Activated CD4-positive, CD25-positive, alpha-beta regulatory T cell treated with anti-CD3 and anti-CD28 coated beads, Interleukin-2, amount 50 U/mL, for 16 hours (primary cell): ENCODE results near the gene TMEM130.
A peak's percentile ranks its signal among the peaks of the same experiment; 100 is the strongest.

ENCODE experiments used
- DNase-seq: peaks from one replicate; pipeline ENCODE4 v3.0.0-alpha.2; 2020; ENCODE audit warnings: low read depth, low spot score

The TMEM130 gene

GRCh38 chr7:98841179-98841997, 28.4 kb downstream of the TMEM130 start:
- peak; percentile 54 for DNase-seq

GRCh38 chr7:98840722-98841121, 29.1 kb downstream of the TMEM130 start:
- no peak for DNase-seq

GRCh38 chr7:98840096-98840495, 29.7 kb downstream of the TMEM130 start:
- no peak for DNase-seq

- no peak for DNase-seq
Observed at GRCh38 chr7:98837630-98837972, 32.2 kb downstream of the TMEM130 start.

- DNase-seq: no peak
Observed at GRCh38 chr7:98836811-98837629, 32.8 kb downstream of the TMEM130 start.

- DNase-seq: no peak
Observed at GRCh38 chr7:98834949-98835348, 34.9 kb downstream of the TMEM130 start.

GRCh38 chr7:98833022-98833421, 36.8 kb downstream of the TMEM130 start:
- DNase-seq: no peak

GRCh38 chr7:98831641-98832221, 38.1 kb downstream of the TMEM130 start:
- DNase-seq: no peak

GRCh38 chr7:98830972-98831548, 38.8 kb downstream of the TMEM130 start:
- no peak for DNase-seq

GRCh38 chr7:98828368-98828767, 41.4 kb downstream of the TMEM130 start:
- DNase-seq: no peak

- no peak for DNase-seq
Observed at GRCh38 chr7:98827258-98827657, 42.6 kb downstream of the TMEM130 start.

- no peak for DNase-seq
Observed at GRCh38 chr7:98826811-98827231, 43.0 kb downstream of the TMEM130 start.

GRCh38 chr7:98826387-98826786, 43.4 kb downstream of the TMEM130 start:
- no peak for DNase-seq

GRCh38 chr7:98823226-98823625, 46.6 kb downstream of the TMEM130 start:
- no peak for DNase-seq

- no peak for DNase-seq
Observed at GRCh38 chr7:98821348-98821747, 48.5 kb downstream of the TMEM130 start.

GRCh38 chr7:98816967-98817710, 52.7 kb downstream of the TMEM130 start:
- no peak for DNase-seq

GRCh38 chr7:98816241-98816640, 53.6 kb downstream of the TMEM130 start:
- DNase-seq: no peak

GRCh38 chr7:98815313-98815712, 54.5 kb downstream of the TMEM130 start:
- no peak for DNase-seq

- DNase-seq: no peak
Observed at GRCh38 chr7:98811299-98811698, 58.5 kb downstream of the TMEM130 start.

- DNase-seq: no peak
Observed at GRCh38 chr7:98810153-98810802, 59.5 kb downstream of the TMEM130 start.
